NCI-H1436 (cell line): ENCODE data around the gene MC1R.
"Not testable (repeated sequence)": the region's sequence is repeated elsewhere in the genome, so short reads cannot be mapped to it uniquely, and the experiment has no call there.

Source experiments
- DNase-seq: peaks from one replicate; lab custom pipeline; 2025; lab: John Stamatoyannopoulos, UW

The MC1R gene

DNA sequence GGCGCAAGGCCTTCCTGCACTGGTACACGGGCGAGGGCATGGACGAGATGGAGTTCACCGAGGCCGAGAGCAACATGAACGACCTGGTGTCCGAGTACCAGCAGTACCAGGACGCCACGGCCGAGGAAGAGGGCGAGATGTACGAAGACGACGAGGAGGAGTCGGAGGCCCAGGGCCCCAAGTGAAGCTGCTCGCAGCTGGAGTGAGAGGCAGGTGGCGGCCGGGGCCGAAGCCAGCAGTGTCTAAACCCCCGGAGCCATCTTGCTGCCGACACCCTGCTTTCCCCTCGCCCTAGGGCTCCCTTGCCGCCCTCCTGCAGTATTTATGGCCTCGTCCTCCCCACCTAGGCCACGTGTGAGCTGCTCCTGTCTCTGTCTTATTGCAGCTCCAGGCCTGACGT, 17.0 kb downstream of the MC1R start:
- DNase-seq, result not testable (repeated sequence)

DNA sequence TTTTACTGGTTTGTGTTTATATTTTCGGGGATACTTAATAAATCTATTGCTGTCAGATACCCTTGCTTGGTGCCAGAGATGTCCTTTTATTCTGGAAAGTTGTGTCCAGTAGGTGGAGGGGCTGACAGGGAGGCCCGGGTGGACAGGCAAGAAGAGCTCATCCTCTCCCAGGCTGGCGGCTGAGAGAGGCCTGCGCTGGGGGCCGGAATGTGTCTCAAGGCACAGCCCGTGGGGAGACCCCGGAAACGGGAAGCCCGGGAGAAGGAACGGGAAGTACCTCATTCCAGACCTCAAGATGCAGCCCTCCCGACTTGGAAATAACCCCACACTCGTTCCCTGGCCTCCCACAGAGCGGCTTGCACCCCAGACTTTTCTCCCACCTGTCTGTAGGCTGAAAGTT, 17.4 kb downstream of the MC1R start:
- DNase-seq, result no peak

DNA sequence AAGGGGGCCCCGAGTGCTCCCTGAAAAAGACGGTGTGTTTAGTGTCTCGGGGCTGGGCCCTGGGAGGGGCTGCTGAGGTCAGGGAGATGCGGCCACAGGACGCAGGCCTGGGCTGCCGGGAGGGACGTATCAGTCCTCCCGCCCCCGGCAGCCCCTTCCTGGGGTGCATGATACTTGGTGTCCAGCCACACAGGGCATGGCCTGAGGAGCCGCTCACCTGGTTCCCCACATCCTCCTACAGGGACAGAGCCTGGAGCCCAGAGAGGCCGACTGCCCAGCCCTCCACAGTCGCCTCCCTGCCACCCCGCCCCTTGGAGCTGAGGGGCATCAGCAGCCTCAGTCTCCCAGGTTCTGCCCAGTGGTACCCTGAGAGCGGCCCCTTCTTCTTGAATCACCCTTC, 17.8 kb downstream of the MC1R start:
- no peak for DNase-seq

DNA sequence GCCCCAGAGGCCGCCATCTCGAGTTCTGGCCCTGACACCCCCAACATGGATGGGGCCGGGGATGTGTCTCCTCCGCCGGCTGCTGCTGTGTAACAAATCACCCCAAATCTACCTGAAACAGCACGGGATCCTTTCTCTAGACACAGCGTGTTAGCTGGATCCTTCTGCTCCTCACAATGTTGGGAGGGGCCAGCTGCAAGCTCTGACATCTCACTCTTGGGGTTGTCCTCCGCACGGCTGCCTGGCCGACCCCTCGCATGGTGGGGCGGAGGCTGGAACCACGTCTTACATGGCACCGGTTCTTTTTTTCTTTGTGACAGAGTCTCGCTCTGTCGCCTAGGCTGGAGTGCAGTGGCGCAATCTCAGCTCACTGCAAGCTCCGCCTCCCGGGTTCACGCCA, 18.3 kb downstream of the MC1R start:
- DNase-seq, result no peak

DNA sequence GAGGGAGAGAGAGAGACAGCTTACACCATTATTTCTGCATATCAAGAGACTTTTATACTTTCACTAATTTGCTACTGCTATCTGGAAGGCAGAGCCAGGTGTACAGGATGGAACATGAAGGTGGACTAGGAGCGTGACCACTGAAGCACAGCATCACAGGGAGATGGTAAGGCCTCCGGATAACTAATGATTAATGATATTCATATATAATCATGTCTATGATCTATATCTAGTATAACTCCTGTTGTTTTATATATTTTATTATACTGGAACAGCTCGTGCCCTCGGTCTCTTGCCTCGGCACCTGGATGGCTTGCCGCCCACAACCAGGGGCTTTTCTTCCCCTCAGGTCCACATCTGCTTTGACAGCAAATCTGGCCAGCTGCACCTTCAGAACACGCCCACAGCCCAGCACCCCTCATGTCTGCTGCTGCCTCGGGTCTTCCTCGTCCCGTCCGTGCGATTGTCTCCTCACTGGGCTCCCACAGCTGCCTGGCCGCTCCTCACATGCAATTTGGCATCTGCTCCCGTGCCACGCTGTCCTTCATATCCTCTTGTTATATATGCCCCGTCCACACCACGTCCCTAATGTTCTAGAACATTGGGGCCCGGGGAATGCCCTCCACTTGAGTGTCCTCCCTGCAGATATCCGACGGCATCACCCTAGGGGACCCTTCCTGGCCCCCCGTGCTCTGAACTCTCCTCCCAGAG, 19.7 kb downstream of the MC1R start:
- no peak for DNase-seq

DNA sequence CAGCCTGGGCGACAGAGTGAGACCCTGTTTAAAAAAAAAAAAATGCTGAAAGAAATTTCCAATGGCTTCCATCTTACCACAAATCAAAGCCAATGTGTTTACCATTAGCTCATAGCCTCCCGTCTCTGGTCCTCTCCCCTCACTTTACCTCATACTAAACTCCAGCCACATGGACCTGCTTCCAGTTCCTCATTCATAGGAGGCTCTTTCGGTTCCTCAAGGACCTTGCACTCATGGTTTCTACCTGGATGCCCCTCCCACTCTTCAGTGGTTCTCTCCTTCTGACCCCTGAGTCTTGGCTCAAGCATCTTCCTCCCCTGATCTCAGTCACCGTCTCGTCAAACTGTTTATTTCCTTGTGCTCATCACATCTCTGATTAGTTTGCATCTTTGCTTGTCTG, 26.1 kb downstream of the MC1R start:
- DNase-seq, result no peak

DNA sequence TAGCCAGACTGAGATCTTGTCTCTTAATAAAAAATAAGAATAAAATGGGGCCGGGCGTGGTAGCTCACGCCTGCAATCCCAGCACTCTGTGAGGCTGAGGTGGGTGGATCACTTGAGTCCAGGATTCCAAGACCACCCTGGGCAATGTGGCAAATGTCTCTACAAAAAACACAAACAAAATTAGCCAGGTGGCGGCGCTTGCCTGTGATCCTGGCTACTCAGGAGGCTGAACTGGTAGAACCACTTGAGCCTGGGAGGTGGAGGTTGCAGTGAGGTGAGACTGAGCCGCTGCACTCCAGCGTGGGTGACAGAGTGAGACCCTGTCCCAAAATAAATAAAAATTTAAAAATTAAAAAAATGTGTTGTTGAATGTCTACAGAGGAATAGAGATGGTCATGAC, 27.0 kb downstream of the MC1R start:
- DNase-seq, result no peak

DNA sequence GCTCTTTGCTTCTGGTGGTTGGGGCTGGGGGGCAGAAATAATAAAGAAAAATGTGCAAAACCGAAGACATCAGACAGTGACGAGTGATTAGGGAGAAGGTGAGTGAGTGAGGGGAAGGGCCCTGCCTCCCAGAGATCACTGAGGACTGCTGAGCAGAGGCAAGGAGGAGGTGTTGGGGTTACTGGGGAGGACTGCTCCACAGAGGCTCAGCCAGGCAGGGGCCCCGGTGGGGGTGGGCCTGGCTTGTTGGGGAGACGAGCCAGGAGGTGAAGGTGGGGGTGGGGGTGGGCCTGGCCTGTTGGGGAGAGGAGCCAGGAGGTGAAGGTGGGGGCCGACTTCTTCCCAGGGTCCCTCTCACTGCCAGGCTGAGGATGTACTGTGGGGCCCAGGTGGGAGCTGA, 27.9 kb downstream of the MC1R start:
- no peak for DNase-seq

DNA sequence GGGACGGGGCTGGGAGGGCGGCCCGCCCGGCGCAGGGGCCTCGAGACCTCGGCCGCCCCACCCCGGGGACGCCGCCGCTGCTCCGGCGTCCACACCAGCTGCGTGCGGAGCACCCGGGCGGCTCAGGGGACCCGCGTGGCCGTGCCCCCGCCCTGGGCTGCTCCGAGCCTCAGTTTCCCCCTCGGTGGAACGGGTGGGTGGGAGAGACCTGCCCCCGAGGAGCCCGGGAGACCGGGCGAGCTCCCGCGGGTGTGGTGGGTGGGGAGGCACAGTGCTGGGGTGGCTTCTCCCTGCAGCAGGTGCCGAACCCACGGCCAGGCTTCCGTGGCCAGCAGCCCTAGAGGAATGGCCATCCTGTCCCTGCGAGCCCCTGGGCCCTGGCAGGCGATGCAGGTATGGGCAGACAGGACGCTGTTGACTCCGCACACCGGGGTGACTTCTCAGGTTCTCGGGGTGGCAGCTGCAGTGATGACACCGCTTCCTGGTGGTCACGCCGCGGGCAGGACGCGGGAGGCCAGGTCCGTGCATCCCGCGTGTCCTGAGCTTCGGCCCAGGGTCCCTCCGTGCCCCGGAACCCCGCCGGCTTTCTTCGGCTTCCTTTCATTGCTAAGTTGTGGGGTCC, 30.6 kb downstream of the MC1R start:
- DNase-seq, result no peak

DNA sequence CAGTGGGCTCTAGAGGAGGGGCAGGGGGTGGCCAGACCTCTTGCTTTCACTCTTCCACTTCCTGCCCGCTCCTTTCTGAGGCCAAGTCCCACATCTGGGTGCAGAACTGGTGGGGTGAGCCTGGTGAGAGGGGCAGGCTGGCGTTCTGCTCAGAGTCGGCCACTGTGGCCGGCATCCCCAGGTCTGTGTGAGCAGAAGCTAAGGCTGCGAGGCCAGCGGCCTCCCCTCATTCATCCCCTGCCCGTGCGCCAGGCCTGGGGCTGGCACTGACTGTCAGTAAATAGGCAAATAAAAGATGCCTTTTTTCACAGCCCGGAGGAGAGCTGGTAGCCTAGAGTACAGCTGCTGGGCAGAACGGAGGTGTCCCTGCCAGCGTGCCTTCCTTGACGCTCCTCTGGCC, 31.1 kb downstream of the MC1R start:
- no peak for DNase-seq

DNA sequence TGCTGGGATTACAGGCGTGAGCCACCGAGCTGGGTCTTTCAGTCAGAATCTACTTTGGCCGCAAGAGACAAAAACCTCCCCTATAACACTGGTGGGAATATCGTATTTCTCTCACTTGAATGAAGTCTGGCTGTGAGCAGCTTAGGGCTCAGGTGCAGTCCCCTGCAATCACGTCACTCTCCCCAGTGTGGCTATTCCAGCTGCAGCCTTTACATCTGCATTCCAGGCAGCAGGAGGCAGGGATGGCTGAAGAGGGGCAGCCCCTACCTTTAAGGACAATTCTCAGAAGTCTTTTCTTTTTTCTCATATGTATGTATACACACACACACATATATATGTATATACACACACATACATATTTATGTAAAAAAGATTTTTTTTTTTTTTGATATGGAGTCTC, 32.8 kb downstream of the MC1R start:
- no peak for DNase-seq

DNA sequence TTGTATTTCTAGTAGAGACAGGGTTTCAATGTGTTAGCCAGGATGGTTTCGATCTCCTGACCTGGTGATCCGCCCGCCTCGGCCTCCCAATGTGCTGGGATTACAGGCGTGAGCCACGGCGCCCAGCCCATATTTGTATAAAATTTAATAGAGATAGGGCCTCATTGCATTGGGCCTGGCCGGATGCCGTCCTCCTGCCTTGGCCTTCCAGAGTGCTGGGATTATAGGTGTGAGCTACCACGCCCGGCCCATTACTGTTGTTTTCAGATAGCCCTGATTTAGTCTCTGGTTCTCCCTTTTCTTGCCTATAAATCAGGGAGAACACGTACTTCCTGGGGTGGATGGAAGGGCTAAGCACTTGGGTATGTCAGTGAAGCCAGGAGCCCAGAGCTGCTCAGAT, 33.4 kb downstream of the MC1R start:
- no peak for DNase-seq

DNA sequence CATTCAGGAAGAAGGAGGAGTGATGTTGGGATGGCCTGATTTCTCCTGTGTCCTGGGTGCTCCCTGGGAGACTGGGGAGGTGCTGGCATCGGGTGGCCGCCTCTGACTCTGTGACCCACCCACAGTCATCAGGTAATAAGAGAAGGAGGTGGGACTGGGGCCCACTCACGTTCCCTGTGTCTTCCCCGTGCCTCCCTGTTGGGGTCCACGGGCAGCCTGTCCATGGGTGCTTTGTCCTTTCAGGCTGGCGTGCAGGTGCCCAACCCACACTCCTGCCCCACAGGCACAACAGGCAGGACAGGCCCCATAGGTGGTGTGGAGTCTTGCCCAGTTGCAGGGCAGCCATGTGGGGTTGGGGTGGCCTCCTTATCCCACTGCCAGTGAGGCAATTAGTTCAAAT, 33.9 kb downstream of the MC1R start:
- no peak for DNase-seq

DNA sequence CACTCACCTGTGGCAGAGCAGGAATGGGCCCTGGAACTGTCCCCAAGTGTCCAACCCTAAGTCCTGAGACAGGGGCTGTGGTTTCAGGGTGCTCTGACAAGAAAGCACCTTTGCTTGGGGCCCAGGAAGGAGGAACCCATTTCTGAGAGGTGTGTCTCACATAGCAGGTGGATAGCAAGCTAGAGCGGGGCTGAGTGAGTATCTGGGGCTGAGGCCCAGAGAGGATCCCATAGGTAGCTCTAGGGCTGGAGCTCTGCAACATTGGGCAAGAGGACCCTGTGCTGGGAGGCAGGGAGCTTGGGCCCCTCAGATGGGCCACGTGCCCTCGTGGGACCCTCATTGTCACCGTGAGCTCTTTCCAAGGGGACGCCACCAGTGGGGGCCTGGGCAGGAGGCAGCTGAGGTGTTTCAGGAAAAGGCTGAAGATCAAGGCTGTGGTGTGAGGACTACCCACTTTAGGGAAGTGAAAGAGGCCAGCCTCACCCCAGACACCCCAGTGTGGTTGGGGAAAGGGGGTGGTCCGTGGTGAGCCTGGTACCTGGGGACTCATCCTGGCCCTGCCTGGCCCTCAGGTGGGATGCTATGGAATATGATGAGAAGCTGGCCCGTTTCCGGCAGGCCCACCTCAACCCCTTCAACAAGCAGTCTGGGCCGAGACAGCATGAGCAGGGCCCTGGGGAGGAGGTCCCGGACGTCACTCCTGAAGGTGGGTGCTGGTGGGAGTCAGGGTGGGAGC, 35.2 kb downstream of the MC1R start:
- DNase-seq, result no peak

DNA sequence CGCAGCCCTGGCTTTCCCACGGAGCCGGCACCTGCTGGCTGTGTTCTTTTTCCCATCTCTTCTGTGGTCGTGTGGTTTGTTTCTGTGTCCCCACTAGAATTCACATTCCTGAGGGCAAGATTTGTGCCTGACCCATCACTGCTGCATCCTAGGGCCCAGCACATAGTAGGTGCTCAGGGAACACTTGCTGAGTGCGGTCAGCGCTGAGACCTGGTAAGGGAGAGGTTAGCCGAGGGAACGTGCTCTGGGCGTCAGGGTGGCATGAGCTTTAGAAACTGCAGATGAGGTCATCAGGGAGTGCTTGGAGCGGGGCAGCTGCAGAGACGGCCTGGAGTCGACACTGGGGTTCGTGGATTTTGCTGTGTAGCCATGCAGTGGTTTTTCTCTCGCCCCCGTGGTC, 35.8 kb downstream of the MC1R start:
- no peak for DNase-seq

DNA sequence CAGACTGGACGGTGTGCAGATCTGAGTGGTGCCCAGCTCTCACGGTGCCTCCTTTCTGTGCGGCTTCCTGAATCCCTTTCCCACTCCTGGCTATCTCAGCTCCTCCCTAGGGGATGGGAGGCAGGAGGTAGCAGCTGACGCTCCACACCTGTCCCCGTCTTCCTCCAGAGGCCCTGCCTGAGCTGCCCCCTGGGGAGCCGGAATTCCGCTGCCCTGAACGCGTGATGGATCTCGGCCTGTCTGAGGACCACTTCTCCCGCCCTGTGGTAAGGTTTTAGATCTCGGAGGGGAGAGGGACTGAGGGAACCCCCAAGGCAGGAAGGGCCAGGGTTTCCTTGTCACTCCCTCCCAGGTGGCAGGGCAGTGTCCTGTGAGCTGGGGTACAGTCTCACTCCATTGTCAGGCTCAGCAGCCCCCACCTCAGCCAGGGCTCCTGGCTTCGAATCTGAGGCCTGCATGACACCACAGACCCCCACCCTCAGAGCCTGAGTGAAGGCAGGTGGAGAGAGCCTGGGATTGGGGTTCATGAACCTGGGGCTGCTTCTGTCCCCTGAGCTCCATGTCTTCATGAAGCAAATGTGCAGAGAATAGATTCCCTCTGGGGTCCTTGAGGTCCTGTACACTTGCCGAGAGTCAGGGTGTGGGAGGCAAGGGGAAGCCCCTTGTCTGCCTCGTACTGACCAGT, 36.5 kb downstream of the MC1R start:
- DNase-seq, result no peak

DNA sequence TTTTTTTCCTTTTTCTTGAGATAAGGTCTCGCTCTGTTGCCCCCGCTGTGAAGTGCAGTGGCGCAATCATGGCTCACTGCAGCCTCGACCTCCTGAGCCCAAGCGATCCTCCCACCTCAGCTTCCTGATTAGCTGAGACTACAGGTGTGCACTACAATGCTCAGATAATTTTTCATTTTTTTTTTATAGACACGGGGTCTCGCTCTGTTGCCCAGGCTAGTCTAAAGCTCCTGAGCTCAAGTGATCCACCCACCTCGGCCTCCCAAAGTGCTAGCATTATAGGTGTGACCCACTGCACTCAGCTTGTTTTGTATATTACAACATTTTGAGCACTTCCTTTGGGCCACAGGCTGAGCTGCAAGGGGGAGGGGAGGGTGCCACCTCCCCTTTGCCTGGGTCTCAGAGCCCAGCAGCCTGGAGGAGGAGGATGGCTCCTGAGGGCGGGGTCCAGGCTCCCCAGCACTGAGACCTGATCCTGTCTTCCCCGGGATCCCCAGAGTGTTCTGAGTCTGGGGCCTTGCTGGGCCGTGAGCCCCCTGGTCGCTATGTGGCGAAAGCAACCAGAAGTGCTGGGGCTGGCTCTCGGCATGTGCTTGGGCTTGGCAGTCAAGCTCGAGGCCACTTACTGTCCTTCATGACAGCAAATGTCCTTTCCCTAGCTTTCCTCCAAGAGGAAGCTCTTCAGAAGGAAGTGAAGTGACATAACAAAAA, 38.0 kb downstream of the MC1R start:
- DNase-seq, result no peak

DNA sequence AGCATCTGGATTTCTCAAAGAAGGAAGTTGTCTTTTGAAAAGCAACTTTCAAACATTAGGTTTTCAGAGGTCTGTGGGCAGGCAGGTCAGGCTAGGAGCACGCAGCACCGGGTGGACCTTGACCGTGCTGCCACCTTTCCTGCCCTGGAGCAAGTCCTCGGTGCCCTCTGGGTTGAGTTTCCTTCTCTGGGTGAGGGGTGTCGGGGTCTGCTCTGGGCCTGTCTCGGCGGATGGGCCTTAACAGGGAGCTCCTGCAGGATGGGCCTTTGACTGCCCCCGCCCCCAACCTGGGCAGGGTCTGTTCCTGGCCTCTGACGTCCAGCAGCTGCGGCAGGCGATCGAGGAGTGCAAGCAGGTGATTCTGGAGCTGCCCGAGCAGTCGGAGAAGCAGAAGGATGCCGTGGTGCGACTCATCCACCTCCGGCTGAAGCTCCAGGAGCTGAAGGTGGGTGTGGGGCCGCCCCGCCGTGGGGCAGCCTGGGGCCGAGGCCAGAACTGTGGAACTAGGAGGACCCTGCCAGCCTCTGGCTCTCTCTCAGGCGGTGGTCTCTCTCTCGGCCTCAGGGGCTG, 38.6 kb downstream of the MC1R start:
- no peak for DNase-seq

DNA sequence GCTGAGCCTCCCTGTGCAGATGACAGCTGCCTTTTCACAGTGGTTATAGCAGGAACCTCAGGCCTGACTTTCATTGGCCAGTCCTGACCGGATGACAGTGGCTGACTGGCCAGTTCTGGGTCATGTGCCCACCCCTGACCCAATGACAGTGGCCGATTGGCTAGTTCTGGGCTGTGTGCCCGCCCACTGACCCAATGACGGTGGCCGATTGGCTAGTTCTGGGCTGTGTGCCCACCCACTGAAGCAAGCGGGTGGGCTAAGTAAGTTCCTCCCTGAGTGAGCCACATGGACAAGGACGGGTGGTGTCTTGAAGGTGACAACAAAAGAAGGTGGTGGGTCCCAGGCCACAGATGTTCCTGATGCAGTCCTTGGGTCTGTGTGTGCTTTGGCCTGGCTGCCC, 39.4 kb downstream of the MC1R start:
- DNase-seq, result peak; percentile 21

DNA sequence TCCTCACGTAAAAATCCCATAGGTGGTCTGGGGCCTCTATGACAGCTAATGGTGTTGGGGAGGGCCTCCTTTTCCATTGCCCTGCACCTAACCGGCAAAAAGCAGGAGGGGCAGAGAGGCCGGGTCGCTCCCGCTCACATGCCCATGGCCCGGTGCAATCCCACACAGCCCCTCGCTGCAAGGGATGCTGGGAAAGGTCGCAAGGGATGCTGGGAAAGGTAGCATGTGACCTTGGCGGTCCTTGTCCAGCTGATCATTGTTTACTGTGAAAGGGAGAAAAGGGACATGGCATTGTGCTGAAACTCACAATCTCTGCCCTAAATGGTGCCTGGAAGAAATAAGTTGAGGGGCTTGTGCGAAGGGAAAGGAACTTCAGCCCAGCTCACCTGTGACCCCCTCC, 39.9 kb downstream of the MC1R start:
- no peak for DNase-seq

DNA sequence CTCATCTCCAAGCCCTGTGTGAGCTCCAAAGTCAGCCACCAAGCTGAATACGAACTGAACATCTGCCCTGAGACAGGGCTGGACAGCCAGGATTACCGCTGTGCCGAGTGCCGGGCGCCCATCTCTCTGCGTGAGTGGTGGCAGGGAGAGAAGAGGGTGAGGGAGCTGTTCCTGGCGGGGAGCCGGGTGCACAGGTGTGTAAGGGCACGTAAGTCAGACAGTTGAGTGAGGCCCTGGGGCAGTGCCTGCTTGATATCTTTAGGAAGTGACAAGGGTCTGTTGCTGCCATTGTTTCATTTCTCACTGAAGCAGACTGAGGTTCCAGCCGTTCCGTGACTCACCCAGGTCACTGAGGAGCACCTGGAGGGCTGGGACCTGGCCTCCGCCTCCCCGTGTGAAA, 42.3 kb downstream of the MC1R start:
- DNase-seq, result no peak

DNA sequence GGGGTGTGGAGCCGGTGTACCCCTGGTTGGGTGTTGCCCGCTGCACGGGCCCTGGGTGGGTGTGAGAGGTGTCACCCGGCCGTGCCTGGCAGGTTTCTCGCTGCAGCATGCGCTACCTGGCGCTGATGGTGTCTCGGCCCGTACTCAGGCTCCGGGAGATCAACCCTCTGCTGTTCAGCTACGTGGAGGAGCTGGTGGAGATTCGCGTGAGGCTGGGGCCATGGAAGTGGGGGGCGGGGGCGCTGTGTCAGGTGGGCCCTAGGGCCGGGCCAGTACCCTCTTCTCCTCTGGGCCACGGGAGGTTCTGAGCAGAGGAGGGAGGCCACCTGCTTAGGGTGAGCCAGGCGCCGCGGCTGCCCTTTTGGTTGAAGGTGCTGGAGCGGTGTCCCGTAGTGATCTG, 43.3 kb downstream of the MC1R start:
- DNase-seq, result no peak
